C4-2B (cell line): ENCODE measurements around the gene DMPK.

Experiments
- H3K27ac ChIP-seq: fragments of 450-650 bp; 2 replicates; pipeline ENCODE4 v1.5.1; 2017
- CTCF ChIP-seq: fragments of 450-650 bp; conservative IDR thresholded peaks from 2 replicates; pipeline ENCODE4 v1.5.1; 2017; ENCODE audit warnings: mild to moderate bottlenecking
- ZFX ChIP-seq: fragments of 450-650 bp; IDR thresholded peaks from 2 replicates; pipeline ENCODE4 v1.6.1; 2017

The DMPK gene

GRCh38 chr19:45778010-45778661 is 4.2 kb downstream of the DMPK start:
- TF ChIP-seq CTCF = no peak
- no peak for TF ChIP-seq ZFX
- H3K27ac ChIP-seq = no peak overlapping the region

GRCh38 chr19:45777395-45777961 is 4.8 kb downstream of the DMPK start:
- TF ChIP-seq CTCF = no peak
- no peak for TF ChIP-seq ZFX
- no peak overlapping the region for H3K27ac ChIP-seq

GRCh38 chr19:45774765-45775164 is 7.5 kb downstream of the DMPK start:
- no peak overlapping the region for H3K27ac ChIP-seq
- TF ChIP-seq CTCF (no peak; the same call in 1 of the 2 replicates), ZFX (no peak)

GRCh38 chr19:45773384-45773783 is 8.9 kb downstream of the DMPK start:
- TF ChIP-seq CTCF (no peak), ZFX (no peak)

GRCh38 chr19:45772912-45773311 is 9.4 kb downstream of the DMPK start:
- TF ChIP-seq ZFX (no peak), CTCF (no peak)
- H3K27ac ChIP-seq = no peak overlapping the region

More at GRCh38 chr19:45773384-45773783, 8.9 kb downstream of the DMPK start:
- no peak overlapping the region for H3K27ac ChIP-seq

- H3K27ac ChIP-seq = no peak overlapping the region
- no peak for TF ChIP-seq ZFX
- no peak for TF ChIP-seq CTCF
Measured at GRCh38 chr19:45772130-45772840, 10.0 kb downstream of the DMPK start.

GRCh38 chr19:45771311-45771933 is 10.9 kb downstream of the DMPK start:
- TF ChIP-seq CTCF (no peak), ZFX (no peak)
- H3K27ac ChIP-seq = peak overlapping the region; percentile 87
